Right lobe of liver (tissue), 4 donors: ENCODE results near the gene PAGE4.

Source experiments
- POLR2A ChIP-seq: fragments of 450-650 bp; IDR thresholded peaks from one replicate; pipeline ENCODE4 v1.6.1; 2017; ENCODE audit warnings: antibody characterized with exemption, mild to moderate bottlenecking
- TF ChIP-seq, protein P1 (sequence below), 4 donors: fragments of 200-600 bp in 3 of 4; fragments of 450-650 bp in 1 of 4; IDR thresholded peaks; one replicate each; pipeline versions ENCODE4 v1.5.1 to v1.8.0; 2016 to 2022; ENCODE audit warnings: antibody characterized with exemption in 4 of 4, mild to moderate bottlenecking in 2 of 4
- donor health status: DM: no; HTN: no; CAD: no.
- donor health status: DM: no; HTN: no; CAD: no.
- donor health status: DM: no; HTN: yes; CAD: no.

- TF ChIP-seq, protein P1, sequence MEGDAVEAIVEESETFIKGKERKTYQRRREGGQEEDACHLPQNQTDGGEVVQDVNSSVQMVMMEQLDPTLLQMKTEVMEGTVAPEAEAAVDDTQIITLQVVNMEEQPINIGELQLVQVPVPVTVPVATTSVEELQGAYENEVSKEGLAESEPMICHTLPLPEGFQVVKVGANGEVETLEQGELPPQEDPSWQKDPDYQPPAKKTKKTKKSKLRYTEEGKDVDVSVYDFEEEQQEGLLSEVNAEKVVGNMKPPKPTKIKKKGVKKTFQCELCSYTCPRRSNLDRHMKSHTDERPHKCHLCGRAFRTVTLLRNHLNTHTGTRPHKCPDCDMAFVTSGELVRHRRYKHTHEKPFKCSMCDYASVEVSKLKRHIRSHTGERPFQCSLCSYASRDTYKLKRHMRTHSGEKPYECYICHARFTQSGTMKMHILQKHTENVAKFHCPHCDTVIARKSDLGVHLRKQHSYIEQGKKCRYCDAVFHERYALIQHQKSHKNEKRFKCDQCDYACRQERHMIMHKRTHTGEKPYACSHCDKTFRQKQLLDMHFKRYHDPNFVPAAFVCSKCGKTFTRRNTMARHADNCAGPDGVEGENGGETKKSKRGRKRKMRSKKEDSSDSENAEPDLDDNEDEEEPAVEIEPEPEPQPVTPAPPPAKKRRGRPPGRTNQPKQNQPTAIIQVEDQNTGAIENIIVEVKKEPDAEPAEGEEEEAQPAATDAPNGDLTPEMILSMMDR (IDR thresholded peaks at IDR 0.05), result no peak
- TF ChIP-seq POLR2A, result no peak
Observed at GRCh38 chrX:49812177-49812576, 16.9 kb upstream of the PAGE4 start.
